ENCODE results near the gene BOC.

Gene BOC

GRCh38 chr3:113285741-113286140 is 74.4 kb downstream of the BOC start:
- Histone ChIP-seq H4K20me1 (ENCODE audit: insufficient read depth, low read length) (no peaks in the 10 kb centered on the region), H3K4me3 (ENCODE audit: low read depth in 1 of 2, low read length in 2 of 2) (no peak overlapping the region), H3K4me2 (ENCODE audit: insufficient read depth, low read length) (no peak overlapping the region), H3K27me3 (ENCODE audit: insufficient read depth, low read length, poor library complexity) (no peaks in the 10 kb centered on the region), H2AFZ (ENCODE audit: low read depth, low read length) (no peak overlapping the region), H3K36me3 (ENCODE audit: insufficient read depth, low read length) (no peaks in the 10 kb centered on the region), H3K9me3 (ENCODE audit: insufficient read depth, low read length, severe bottlenecking) (no peaks in the 10 kb centered on the region), H3K9ac (ENCODE audit: low read depth, low read length) (no peak overlapping the region), H3K79me2 (ENCODE audit: insufficient read depth, low read length) (no peaks in the 10 kb centered on the region), H3K27ac (ENCODE audit: low read length) (no peak overlapping the region), H3K4me1 (ENCODE audit: insufficient read depth, low read length) (no peaks in the 10 kb centered on the region)
- ATAC-seq (ENCODE audit: insufficient read depth, low read depth), result no peak
- TF ChIP-seq EZH2 (IDR thresholded peaks at IDR 0.05; ENCODE audit: borderline replicate concordance, low read depth, low read length, severe bottlenecking), result no peak
- no peak for TF ChIP-seq CTCF (IDR thresholded peaks at IDR 0.05; ENCODE audit: borderline replicate concordance, extremely low read depth, low read length, poor library complexity, severe bottlenecking)
- no peak for DNase-seq

GRCh38 chr3:113286524-113286923 is 75.2 kb downstream of the BOC start:
- no peak overlapping the region for H3K9ac ChIP-seq (ENCODE audit: low read depth, low read length)
- no peaks in the 10 kb centered on the region for H4K20me1 ChIP-seq (ENCODE audit: insufficient read depth, low read length)
- H3K9me3 ChIP-seq (ENCODE audit: insufficient read depth, low read length, severe bottlenecking), result no peaks in the 10 kb centered on the region
- DNase-seq, result no peak
- H3K79me2 ChIP-seq (ENCODE audit: insufficient read depth, low read length), result no peaks in the 10 kb centered on the region
- H2AFZ ChIP-seq (ENCODE audit: low read depth, low read length), result no peak overlapping the region
- H3K27me3 ChIP-seq (ENCODE audit: insufficient read depth, low read length, poor library complexity), result no peaks in the 10 kb centered on the region
- ATAC-seq (ENCODE audit: insufficient read depth, low read depth), result no peak
- H3K36me3 ChIP-seq (ENCODE audit: insufficient read depth, low read length), result no peaks in the 10 kb centered on the region
- H3K27ac ChIP-seq (ENCODE audit: low read length), result no peak overlapping the region
- no peak overlapping the region for H3K4me2 ChIP-seq (ENCODE audit: insufficient read depth, low read length)
- TF ChIP-seq CTCF (IDR thresholded peaks at IDR 0.05; ENCODE audit: borderline replicate concordance, extremely low read depth, low read length, poor library complexity, severe bottlenecking), result no peak
- H3K4me3 ChIP-seq (ENCODE audit: low read depth in 1 of 2, low read length in 2 of 2), result no peak overlapping the region
- H3K4me1 ChIP-seq (ENCODE audit: insufficient read depth, low read length), result no peaks in the 10 kb centered on the region

- Histone ChIP-seq H3K27ac (ENCODE audit: low read length) (no peak overlapping the region), H4K20me1 (ENCODE audit: insufficient read depth, low read length) (no peaks in the 10 kb centered on the region), H3K79me2 (ENCODE audit: insufficient read depth, low read length) (no peaks in the 10 kb centered on the region), H3K4me2 (ENCODE audit: insufficient read depth, low read length) (no peak overlapping the region), H3K4me1 (ENCODE audit: insufficient read depth, low read length) (no peaks in the 10 kb centered on the region), H3K4me3 (ENCODE audit: low read depth in 1 of 2, low read length in 2 of 2) (no peak overlapping the region), H3K27me3 (ENCODE audit: insufficient read depth, low read length, poor library complexity) (no peaks in the 10 kb centered on the region), H3K9me3 (ENCODE audit: insufficient read depth, low read length, severe bottlenecking) (no peaks in the 10 kb centered on the region), H3K9ac (ENCODE audit: low read depth, low read length) (no peak overlapping the region), H3K36me3 (ENCODE audit: insufficient read depth, low read length) (no peaks in the 10 kb centered on the region), H2AFZ (ENCODE audit: low read depth, low read length) (no peak overlapping the region)
- DNase-seq (no peak), ATAC-seq (ENCODE audit: insufficient read depth, low read depth) (no peak)
- TF ChIP-seq CTCF (IDR thresholded peaks at IDR 0.05; ENCODE audit: borderline replicate concordance, extremely low read depth, low read length, poor library complexity, severe bottlenecking) (no peak), EZH2 (IDR thresholded peaks at IDR 0.05; ENCODE audit: borderline replicate concordance, low read depth, low read length, severe bottlenecking) (no peak)
Measured at GRCh38 chr3:113287111-113287802, 75.9 kb downstream of the BOC start.
